ENCODE measurements around the gene CELA3B.
"Not testable (repeated sequence)": the region's sequence is repeated elsewhere in the genome, so short reads cannot be mapped to it uniquely, and the experiment has no call there.

Gene CELA3B

GRCh38 chr1:21939650-21940374 lies 37.0 kb upstream of the CELA3B start:
- H3K4me3 ChIP-seq (ENCODE audit: low read depth, low read length): no peak overlapping the region
- TF ChIP-seq CTCF (IDR thresholded peaks at IDR 0.05; ENCODE audit: low read depth, low read length): no peak; the same call in 1 of the 2 replicates

- no peak for TF ChIP-seq CTCF (IDR thresholded peaks at IDR 0.05; ENCODE audit: low read depth, low read length)
- H3K4me3 ChIP-seq (ENCODE audit: low read depth, low read length): no peak overlapping the region
Measured at GRCh38 chr1:21940492-21940891, 36.3 kb upstream of the CELA3B start.

- TF ChIP-seq CTCF (IDR thresholded peaks at IDR 0.05; ENCODE audit: low read depth, low read length): no peak
- H3K4me3 ChIP-seq (ENCODE audit: low read depth, low read length): no peak overlapping the region
Measured at GRCh38 chr1:21941370-21941769, 35.5 kb upstream of the CELA3B start.

- TF ChIP-seq CTCF (IDR thresholded peaks at IDR 0.05; ENCODE audit: low read depth, low read length): no peak
- H3K4me3 ChIP-seq (ENCODE audit: low read depth, low read length): no peak overlapping the region
Measured at GRCh38 chr1:21942464-21942863, 34.4 kb upstream of the CELA3B start.

GRCh38 chr1:21942959-21943640 lies 33.7 kb upstream of the CELA3B start:
- not testable (repeated sequence) for H3K4me3 ChIP-seq (ENCODE audit: low read depth, low read length)

GRCh38 chr1:21944733-21945073 lies 32.1 kb upstream of the CELA3B start:
- H3K4me3 ChIP-seq (ENCODE audit: low read depth, low read length): no peak overlapping the region
- TF ChIP-seq CTCF (IDR thresholded peaks at IDR 0.05; ENCODE audit: low read depth, low read length): no peak

- H3K4me3 ChIP-seq (ENCODE audit: low read depth, low read length): no peak overlapping the region
- no peak for TF ChIP-seq CTCF (IDR thresholded peaks at IDR 0.05; ENCODE audit: low read depth, low read length)
Measured at GRCh38 chr1:21946836-21947587, 29.8 kb upstream of the CELA3B start.

Data from WI38 (cell line).